AG04449 (cell line): ENCODE measurements around the gene THBS3.
A peak's percentile ranks its signal among the peaks of the same experiment; 100 is the strongest.
"Not testable (repeated sequence)": the region's sequence is repeated elsewhere in the genome, so short reads cannot be mapped to it uniquely, and the experiment has no call there.

Experiments
- CTCF ChIA-PET: fragments of 350-600 bp; formaldehyde crosslinking; extraction: SDS; loops from one replicate; lab custom pipeline; 2021; ENCODE audit warnings: antibody characterized with exemption; lab: Yijun Ruan, JAX
- POLR2A ChIA-PET: fragments of 400-600, 350-600 bp; formaldehyde crosslinking; extraction: SDS; loops from one replicate; lab custom pipeline; 2020; ENCODE audit warnings: antibody characterized with exemption, inconsistent platforms; lab: Yijun Ruan, JAX
- DNase-seq: peaks from one replicate; pipeline ENCODE4 v3.0.0-alpha.2; 2010; ENCODE audit warnings: low read depth, low spot score
- H3K4me3 ChIP-seq: 2 replicates; pipeline ENCODE4 v1.5.1; 2011; ENCODE audit warnings: low read depth, mild to moderate bottlenecking, control low read depth, low read length
- CTCF ChIP-seq: IDR thresholded peaks from one replicate; pipeline ENCODE4 v1.5.1; 2011; ENCODE audit warnings: mild to moderate bottlenecking, moderate library complexity, low read length, control low read depth, inconsistent platforms; ENCODE audit not compliant: insufficient read depth; ENCODE audit errors: missing control alignments

The THBS3 gene

DNA sequence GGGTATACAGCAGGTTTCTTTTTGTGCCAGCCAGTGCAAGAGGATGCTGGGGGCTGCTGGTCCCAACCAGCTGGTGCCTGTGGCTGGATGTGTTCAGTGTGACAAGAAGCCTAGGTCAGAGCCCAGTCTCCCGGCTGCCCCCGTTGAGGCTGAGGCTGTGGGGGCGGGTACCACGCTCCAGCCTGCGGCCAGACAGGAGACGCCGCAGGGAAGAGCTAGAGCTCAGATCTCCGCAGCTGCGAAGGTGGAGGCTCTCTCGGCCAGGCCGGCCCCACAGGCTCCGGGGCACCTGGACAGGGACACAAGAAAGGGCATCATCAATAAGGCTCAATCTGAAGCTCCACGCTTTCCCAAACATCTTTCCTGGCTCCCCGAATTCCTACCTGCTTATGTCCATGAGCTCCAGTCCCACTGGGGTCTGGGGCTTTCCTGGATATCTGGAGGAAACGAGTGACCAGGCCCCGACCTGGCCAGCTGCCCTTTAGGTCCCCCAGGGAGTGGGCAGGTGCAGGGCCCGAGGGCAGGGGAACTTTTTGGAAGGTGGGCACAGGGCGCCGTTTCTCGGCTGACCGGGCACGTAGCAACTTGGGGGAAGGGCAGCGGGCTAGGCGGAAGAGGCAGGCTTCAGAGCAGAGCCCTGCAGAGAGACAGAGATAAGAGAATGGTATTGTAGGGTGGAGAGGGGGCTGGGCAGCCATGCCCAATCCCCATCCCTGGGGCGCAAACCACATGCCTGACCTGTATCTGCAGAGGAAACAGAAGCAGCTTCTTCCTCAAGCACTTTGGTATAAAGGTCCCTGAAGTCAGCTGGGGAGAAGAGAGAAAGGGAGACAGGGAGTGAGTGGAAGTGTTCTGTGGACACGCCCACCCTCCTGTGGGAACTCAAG is 40.2 kb upstream of the THBS3 start:
- no peak for TF ChIP-seq CTCF
- ChIA-PET POLR2A (interaction anchor here (1.1 kb wide), 1 partner anchor 14 kb away, joined by 5 read pairs; the partner anchor contains the start of gene SCAMP3), CTCF (interaction anchor here (1.0 to 11.3 kb wide), 10 partner anchors 8 to 344 kb away, joined by 3 to 253 read pairs (median 16); partner anchors contain the start of genes CLK2, FDPS, HCN3 and KRTCAP2)
- H3K4me3 ChIP-seq = no peak overlapping the region
- DNase-seq = no peak

- DNase-seq, H3K4me3 ChIP-seq, POLR2A ChIA-PET: not testable (repeated sequence)
- CTCF ChIA-PET = interaction anchor here (1.0 to 11.3 kb wide), 5 partner anchors 9 to 77 kb away, joined by 3 to 253 read pairs (median 4); partner anchors contain the start of genes FDPS and RUSC1
Observed at GRCh38 chr1:155246796-155247195, 39.1 kb upstream of the THBS3 start.

GRCh38 chr1:155245163-155245524 is 37.4 kb upstream of the THBS3 start:
- TF ChIP-seq CTCF = no peak
- peak overlapping the region; percentile 67 for H3K4me3 ChIP-seq
- DNase-seq = no peak
- ChIA-PET CTCF (interaction anchor here (0.6 to 5.7 kb wide), 13 partner anchors 10 to 404 kb away, joined by 3 to 28 read pairs (median 3); partner anchors contain the start of genes ENTREP3, MTX1 and THBS3), POLR2A (no interaction called here)

DNA sequence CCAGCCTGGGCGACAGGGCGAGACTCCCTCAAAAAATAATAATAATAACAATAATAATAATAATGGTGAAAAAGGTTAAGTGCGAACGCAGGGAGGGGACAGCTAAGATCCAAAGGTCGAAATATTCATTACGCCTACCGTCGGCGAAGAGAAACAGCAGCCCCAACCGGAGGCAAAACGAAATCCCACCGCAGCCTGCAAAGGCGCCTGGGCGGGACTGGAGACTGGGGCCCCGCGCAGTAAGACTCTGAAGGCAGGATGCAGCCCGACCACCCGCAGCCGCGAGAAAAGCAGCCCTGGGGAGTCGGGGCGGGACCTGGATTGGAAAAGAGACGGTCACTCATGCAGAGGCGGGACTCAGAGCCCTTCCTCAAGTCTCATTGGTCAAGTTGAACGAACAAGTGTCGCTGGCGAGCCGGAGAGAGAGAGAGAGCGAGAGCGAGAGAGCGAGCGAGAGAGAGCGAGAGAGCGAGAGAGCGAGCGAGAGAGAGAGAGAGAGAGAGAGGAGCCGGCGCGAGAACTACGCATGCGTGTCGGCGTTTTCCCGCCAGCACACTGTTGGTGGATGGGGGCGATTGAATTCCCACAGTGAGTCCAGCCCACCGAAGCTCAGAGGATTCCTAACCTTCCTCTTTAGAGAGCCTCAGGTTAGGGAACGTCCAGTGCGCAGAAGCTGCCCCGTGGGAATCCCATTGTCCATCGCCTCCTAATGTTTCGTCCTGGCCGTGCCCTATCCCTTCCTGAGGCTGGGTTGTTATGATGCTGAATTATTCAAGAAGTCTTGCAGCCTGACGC is 36.9 kb upstream of the THBS3 start:
- TF ChIP-seq CTCF = peak; percentile 23
- ChIA-PET CTCF (interaction anchor here (0.6 to 5.7 kb wide), 17 partner anchors 8 to 404 kb away, joined by 3 to 28 read pairs (median 4); partner anchors contain the start of genes ENTREP3, MTX1 and THBS3), POLR2A (interaction anchor here (1.0 to 1.2 kb wide), 2 partner anchors 20 to 40 kb away, joined by 3 to 4 read pairs; no protein-coding TSS in a partner anchor)
- DNase-seq = peak; percentile 99
- H3K4me3 ChIP-seq = peak overlapping the region; percentile 67

GRCh38 chr1:155242805-155243358 is 35.2 kb upstream of the THBS3 start:
- ChIA-PET POLR2A (interaction anchor here (1.1 kb wide), 1 partner anchor 36 kb away, joined by 4 read pairs; no protein-coding TSS in a partner anchor), CTCF (interaction anchor here (0.9 to 5.7 kb wide), 6 partner anchors 10 to 81 kb away, joined by 3 to 28 read pairs (median 5); partner anchors contain the start of genes MTX1 and THBS3)
- DNase-seq = no peak
- peak overlapping the region; percentile 67 for H3K4me3 ChIP-seq
- no peak for TF ChIP-seq CTCF

DNA sequence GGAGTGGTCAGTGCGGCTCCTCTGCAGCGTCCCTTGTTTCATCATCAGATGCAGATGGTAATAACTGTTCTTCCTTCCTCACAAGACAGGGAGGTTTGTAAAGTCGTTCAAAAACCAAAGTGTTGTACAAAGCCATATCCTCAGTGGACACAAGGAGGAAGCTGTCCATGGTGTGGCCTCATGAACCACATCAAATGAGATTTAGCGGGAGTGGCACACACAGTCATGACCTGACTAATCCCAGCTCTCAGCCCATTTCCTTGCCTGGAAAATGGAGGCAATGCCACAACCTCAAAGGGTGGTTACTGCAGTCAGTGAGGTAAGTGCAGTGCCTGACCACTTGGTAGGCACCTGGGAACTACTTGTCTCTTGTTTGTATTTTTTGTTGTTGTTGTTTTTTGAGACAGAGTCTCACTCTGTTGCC is 34.2 kb upstream of the THBS3 start:
- POLR2A ChIA-PET = interaction anchor here (0.6 kb wide), 2 partner anchors 34 to 48 kb away, joined by 3 read pairs; partner anchors contain the start of gene THBS3
- no peak for DNase-seq
- CTCF ChIA-PET = interaction anchor here (0.8 to 5.7 kb wide), 8 partner anchors 9 to 80 kb away, joined by 3 to 56 read pairs (median 5); partner anchors contain the start of genes KRTCAP2, MTX1 and THBS3
- H3K4me3 ChIP-seq = no peak overlapping the region
- TF ChIP-seq CTCF = no peak
